ENCODE results near the gene DTNBP1.
A peak's percentile ranks its signal among the peaks of the same experiment; 100 is the strongest.
"Not testable (repeated sequence)": the region's sequence is repeated elsewhere in the genome, so short reads cannot be mapped to it uniquely, and the experiment has no call there.

DTNBP1 gene

DNA sequence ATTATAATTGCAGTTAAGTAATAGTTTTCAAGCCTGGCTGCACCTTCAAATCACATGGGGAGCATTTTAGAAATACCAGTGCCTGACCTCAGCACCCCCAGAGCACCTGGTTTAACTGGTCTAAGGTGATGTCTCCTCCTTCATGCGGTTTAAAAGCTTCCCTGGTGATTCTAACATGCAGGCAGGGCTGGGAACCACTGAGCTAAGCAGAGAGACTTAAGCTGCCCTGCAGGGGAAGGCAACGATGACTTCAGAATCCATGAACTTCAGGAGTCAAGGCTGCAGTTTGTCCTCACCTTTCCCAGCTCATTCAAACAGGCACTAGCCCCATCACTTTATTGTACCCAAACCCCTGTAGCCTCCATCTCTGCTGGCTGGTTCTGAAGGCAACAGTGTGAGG lies 6.1 kb upstream of the DTNBP1 start:
- H3K4me3 ChIP-seq (ENCODE audit: low read depth, low read length): no peak overlapping the region

- not testable (repeated sequence) for H3K4me3 ChIP-seq (ENCODE audit: low read depth, low read length)
Measured at GRCh38 chr6:15666896-15667295, 4.1 kb upstream of the DTNBP1 start.

GRCh38 chr6:15665237-15665636 lies 2.4 kb upstream of the DTNBP1 start:
- H3K4me3 ChIP-seq (ENCODE audit: low read depth, low read length): no peak overlapping the region

DNA sequence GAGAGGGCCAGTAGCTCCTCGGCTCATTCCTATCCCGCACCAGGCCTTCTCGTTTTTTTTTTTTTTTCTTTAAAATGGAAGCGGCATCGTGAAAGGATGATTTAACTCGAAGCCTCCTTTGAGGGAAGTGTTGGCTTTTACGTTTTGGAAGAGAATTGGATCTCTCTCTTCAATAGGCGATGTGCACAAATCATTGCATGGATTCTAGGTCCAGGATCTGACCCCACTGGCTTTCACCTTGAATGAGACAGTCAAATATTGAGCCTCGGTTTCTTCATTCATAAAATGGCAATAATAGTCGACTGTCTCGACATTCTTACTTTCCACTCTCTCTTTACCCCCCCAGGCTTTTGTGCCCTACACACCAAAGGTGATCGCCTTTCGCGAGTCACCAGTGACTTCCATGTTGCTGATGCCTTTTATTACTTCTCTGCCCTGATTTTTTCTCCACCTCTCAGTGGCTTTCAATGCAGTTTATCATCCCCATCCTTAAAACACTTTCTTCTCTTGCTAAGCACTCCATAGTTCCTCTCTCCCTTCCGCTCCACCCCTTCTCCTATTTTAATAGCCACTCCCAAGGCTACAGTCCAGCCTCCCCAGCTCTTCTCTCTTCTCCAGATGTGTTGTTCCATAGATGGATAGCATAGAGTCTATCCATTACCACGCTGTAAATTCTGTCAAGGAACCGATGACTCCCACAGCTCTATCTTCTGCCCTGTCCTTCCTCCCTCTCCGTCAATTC lies 473 bp upstream of the DTNBP1 start:
- H3K4me3 ChIP-seq (ENCODE audit: low read depth, low read length): no peak overlapping the region

- peak overlapping the region; percentile 71 for H3K4me3 ChIP-seq (ENCODE audit: low read depth, low read length)
Measured at GRCh38 chr6:15661853-15662325, 939 bp downstream of the DTNBP1 start.

DNA sequence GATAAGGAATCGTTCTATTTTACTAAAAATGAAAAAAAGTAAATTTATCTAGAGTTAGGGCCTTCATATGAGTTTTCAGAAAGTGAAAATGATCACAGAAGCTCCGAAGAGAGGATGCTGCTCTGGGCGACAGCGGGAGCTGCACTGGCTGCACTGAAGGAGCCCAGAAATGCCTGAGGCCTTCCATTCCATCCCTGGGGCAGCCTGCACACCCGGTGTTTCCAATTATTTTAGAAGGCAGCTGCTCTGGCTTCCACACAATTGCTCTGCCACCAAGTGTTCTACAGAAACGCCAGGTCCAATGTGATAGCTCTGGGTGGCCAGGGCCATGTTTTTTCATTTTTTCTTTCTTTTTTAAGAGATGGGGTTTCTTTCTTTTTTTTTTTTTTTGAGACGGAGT lies 3.6 kb downstream of the DTNBP1 start:
- no peak overlapping the region for H3K4me3 ChIP-seq (ENCODE audit: low read depth, low read length)

GRCh38 chr6:15658181-15658744 lies 4.6 kb downstream of the DTNBP1 start:
- H3K4me3 ChIP-seq (ENCODE audit: low read depth, low read length): no peak overlapping the region

DNA sequence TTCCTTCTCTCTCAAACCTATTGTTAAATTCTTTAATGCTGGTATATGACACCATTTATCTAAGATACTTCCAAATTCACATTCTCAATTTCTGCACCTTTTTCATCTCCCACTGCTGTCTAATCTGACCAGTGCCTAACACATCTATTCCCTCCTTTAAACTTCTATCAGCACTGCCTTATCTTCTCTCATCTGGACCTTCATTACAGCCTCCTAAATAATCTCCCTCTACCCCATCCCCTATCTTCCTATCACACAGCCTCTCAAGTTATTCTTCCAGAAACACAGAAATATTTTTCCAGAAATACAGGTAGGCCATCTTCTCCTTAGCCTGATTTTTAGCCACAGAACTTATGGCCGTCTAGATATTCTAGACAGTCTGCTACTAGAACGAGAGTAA lies 5.5 kb downstream of the DTNBP1 start:
- H3K4me3 ChIP-seq (ENCODE audit: low read depth, low read length): no peak overlapping the region

DNA sequence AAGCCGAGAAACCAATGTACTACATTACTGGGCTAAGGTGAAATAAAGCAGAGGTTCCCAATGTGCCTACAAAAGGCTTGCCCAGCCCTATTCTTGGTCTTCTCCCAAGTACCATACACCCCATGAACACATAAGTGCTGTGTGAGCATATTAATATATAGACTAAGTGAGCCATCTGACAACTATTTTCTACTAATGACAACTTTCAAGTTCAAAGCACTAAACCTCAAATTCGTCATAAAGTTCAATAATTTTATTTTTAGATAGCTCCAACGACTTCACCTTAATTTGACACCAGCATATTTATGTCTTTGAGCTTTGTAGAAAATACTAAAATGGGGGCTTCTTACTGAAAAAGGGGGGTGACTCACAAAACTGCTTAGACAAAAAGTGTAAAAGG lies 6.7 kb downstream of the DTNBP1 start:
- H3K4me3 ChIP-seq (ENCODE audit: low read depth, low read length): no peak overlapping the region

- no peak overlapping the region for H3K4me3 ChIP-seq (ENCODE audit: low read depth, low read length)
Measured at GRCh38 chr6:15654250-15654649, 8.6 kb downstream of the DTNBP1 start.

GRCh38 chr6:15653581-15653980 lies 9.2 kb downstream of the DTNBP1 start:
- no peak overlapping the region for H3K4me3 ChIP-seq (ENCODE audit: low read depth, low read length)

DNA sequence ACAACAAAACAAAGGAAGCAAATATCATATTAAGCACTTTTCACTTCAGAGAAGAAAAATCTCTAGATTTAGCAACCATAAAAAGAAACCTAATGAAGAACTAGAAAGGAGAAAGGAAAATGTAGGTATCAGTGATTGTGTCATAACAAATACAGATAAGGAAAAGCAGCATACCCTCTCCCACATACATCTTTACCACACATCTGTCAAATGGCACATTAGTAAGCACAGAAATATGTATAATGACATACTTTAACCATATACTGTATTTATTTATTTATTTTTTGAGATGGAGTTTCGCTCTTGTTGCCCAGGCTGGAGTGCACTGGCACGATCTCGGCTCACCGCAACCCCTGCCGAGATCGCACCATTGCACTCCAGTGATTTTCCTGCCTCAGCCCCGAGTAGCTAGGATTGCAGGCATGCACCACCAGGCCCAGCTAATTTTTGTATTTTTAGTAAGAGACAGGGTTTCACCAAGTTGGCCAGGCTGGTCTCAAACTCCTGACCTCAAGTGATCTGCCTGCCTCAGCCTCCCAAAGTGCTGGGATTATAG lies 12.7 kb downstream of the DTNBP1 start:
- not testable (repeated sequence) for H3K4me3 ChIP-seq (ENCODE audit: low read depth, low read length)

DNA sequence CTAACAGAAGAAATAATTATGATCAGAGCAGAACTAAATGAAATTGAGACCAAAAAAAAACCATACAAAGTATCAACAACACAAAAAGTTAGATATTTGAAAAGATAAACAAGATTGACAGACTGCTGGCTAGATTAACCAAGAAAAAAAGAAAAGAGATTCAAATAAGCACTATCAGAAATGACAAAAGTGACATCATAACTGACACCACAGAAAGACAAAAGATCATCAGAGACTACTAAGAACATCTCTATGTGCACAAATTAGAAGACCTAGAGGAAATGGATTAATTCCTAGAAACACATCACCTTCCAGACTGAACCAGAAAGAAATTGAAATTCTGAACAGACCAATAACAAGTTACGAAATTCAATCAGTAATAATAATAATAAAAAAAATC lies 17.9 kb downstream of the DTNBP1 start:
- H3K4me3 ChIP-seq (ENCODE audit: low read depth, low read length): no peak overlapping the region

DNA sequence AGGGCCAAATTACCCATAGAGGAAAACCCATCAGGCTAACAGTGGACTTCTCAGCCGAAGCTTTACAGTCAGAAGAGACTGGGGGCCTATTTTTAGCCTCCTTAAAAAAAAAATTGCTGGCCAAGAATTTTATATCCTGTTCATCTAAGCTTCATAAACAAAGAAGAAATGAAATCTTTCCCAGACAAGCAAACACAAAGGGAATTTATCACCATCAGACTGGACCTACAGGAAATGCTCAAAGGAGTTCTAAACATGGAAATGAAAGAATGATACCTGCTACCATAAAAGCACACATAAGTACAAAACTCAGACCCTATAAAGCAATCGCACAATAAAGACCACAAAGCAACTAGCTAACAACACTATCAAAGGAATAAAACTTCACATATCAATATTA lies 19.3 kb downstream of the DTNBP1 start:
- H3K4me3 ChIP-seq (ENCODE audit: low read depth, low read length): no peak overlapping the region

DNA sequence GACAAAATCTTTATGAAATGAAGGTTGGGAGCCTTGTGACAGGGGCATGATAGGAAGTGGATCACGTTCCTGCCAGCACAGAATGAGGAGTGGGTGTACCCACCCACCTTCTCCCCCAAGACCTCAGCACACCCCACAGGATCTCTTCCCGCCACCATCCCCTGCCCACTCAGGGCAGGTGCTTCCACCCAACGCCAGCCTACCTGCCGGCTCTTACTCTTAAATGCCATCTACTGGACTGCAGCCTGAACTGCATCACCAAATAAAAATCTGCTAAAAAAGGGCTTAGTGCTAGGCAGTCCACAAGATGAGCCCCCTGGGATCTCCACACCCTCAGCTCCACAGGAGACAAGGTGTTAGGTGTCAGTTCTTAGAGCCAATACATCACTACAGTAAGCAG lies 20.6 kb downstream of the DTNBP1 start:
- H3K4me3 ChIP-seq (ENCODE audit: low read depth, low read length): no peak overlapping the region

- H3K4me3 ChIP-seq (ENCODE audit: low read depth, low read length): no peak overlapping the region
Measured at GRCh38 chr6:15638373-15638772, 24.5 kb downstream of the DTNBP1 start.

DNA sequence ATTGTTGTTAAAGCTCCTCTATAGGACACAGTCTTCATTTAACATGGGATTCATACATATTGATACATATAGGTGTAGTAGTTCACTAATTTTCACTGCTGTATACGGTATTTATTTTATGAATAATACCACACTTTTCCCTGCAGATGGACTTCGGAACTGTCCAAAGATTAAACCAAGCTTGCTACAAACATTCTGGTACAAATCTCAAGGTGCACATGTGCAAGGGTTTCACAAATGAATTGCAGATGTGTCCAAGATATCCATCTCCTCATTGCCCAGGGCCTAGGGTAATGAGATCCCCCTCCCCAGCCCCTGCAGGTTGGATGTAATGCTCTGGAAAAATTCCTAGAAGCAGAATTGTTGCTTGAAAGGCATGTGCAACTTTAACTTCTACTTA lies 31.4 kb downstream of the DTNBP1 start:
- no peak overlapping the region for H3K4me3 ChIP-seq (ENCODE audit: low read depth, low read length)

- no peak overlapping the region for H3K4me3 ChIP-seq (ENCODE audit: low read depth, low read length)
Measured at GRCh38 chr6:15630202-15630601, 32.6 kb downstream of the DTNBP1 start.

DNA sequence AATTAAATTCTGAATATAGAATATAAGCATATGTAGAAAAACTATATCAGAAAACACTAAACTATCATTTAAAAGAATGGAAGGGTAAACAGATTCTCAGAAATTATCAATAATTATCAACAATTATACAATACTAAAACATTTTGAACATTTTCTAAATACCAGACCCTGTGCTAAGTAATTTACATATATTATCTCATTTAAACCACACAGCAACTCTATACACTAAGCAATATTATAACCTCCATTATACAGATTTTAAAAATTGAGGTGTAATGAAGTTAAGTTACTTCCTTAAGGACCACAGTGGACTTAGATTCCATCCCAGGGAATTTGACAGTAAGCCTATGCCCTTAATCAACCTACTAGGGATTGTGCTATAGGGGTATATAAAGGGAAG lies 33.3 kb downstream of the DTNBP1 start:
- H3K4me3 ChIP-seq (ENCODE audit: low read depth, low read length): no peak overlapping the region

GRCh38 chr6:15628499-15629131 lies 34.2 kb downstream of the DTNBP1 start:
- no peak overlapping the region for H3K4me3 ChIP-seq (ENCODE audit: low read depth, low read length)

DNA sequence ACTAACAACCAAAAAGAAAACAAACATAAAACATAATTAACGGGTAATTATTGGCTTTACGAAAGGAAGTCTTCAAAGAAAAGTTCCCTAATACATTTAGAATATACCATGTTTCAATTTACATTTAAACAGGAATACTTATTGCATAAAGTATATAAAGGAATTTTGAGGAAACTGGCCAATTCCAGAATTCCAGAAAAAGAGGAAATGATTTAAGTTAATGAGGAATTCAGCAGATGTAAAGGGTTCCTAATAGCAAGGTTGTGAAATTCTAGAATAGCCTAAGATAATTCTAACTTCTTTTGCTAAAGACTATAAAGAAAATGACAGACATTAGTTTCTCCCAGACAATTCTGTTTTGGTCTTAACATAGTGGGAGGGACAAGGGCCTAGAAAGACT lies 35.0 kb downstream of the DTNBP1 start:
- no peak overlapping the region for H3K4me3 ChIP-seq (ENCODE audit: low read depth, low read length)
